ENCODE results near the gene CCDC201. TPM values are rescaled to one million over a fixed set of nuclear protein-coding genes. Genes with fewer than 3 reads are reported as not detected.
"Not testable (repeated sequence)": the region's sequence is repeated elsewhere in the genome, so short reads cannot be mapped to it uniquely, and the experiment has no call there.

The CCDC201 gene
- total and polyA plus RNA-seq, 2 of the 8 experiments (the other 6 are each of a cell fraction or from before 2014, with no cell fraction given), result not detected

DNA sequence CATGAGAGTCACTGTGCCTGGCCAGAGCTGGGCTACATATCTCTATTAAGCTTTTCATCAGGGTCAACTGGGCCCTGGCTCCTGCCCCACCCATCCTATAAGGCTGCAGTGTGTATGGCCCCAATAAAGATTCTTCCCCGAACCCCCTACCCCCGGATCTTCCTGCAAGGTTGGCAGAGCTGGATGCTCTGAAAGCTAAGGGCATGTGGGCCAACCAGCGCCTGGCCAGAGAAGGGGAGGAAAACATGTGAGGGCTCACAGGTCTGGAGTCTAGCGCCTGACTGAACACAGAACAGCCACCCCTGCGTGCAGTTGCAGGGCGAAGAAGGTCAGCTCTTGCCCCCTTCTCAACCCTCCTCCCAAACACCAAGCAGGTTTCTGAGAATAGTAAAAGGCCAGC is 24.1 kb downstream of the CCDC201 start:
- H4K5ac ChIP-seq (ENCODE audit: insufficient read length, low read depth, low read length); H3K18ac ChIP-seq (ENCODE audit: extremely low read depth, low read length); POLR2A ChIA-PET (ENCODE audit: partially characterized antibody); H3K9me3 ChIP-seq (ENCODE audit: insufficient read depth in 2 of 2, low read depth in 1 of 2, low read length in 1 of 2); FAIRE-seq; H3K36me3 ChIP-seq (ENCODE audit: control insufficient read depth in 2 of 4, insufficient read depth in 4 of 4, low read length in 3 of 4); H2BK5ac ChIP-seq (ENCODE audit: low read depth, low read length); H3K14ac ChIP-seq (ENCODE audit: insufficient read length); H3K4ac ChIP-seq (replicated peaks; ENCODE audit: insufficient read length, low read depth, low read length); H2BK15ac ChIP-seq (ENCODE audit: low read length); H2BK20ac ChIP-seq (ENCODE audit: low read length); H3K56ac ChIP-seq (replicated peaks; ENCODE audit: insufficient read length, low read depth, low read length); H3K4me3 ChIP-seq (ENCODE audit: extremely low read depth in 1 of 4, insufficient read depth in 2 of 4, low read depth in 3 of 4, low read length in 4 of 4); H3K9ac ChIP-seq (replicated peaks in 1 of 4; ENCODE audit: extremely low read depth in 1 of 4, low read depth in 3 of 4, low read length in 3 of 4); DNase-seq (ENCODE audit: low read depth in 1 of 2, low spot score in 2 of 2); H3K4me2 ChIP-seq (ENCODE audit: insufficient read depth in 1 of 2, low read depth in 2 of 2, low read length in 2 of 2); H2AK5ac ChIP-seq (ENCODE audit: low read depth, low read length); H3K79me1 ChIP-seq (ENCODE audit: low read depth, low read length); H2BK12ac ChIP-seq (ENCODE audit: low read depth, low read length); H2BK120ac ChIP-seq (replicated peaks; ENCODE audit: low read depth, low read length); H4K8ac ChIP-seq (ENCODE audit: extremely low read depth, insufficient read depth, low read length); H3K23ac ChIP-seq (ENCODE audit: insufficient read length); H3K27ac ChIP-seq (ENCODE audit: low read depth, low read length); H3K23me2 ChIP-seq (ENCODE audit: low read depth, low read length); H4K91ac ChIP-seq (replicated peaks; ENCODE audit: insufficient read length, low read length); H3K79me2 ChIP-seq (ENCODE audit: control insufficient read depth in 1 of 2, insufficient read depth in 2 of 2, low read length in 2 of 2); H3K4me1 ChIP-seq (replicated peaks in 1 of 4; ENCODE audit: control insufficient read depth in 3 of 4, insufficient read depth in 4 of 4, low read length in 3 of 4); H3K27me3 ChIP-seq (replicated peaks in 1 of 4; ENCODE audit: control insufficient read depth in 3 of 4, extremely low read depth in 1 of 4, insufficient read depth in 3 of 4, low read length in 3 of 4); H4K20me1 ChIP-seq (replicated peaks in 1 of 2; ENCODE audit: control insufficient read depth in 1 of 2, insufficient read depth in 2 of 2, low read length in 2 of 2); CTCF ChIA-PET (ENCODE audit: partially characterized antibody); H2AFZ ChIP-seq (ENCODE audit: low read length): not testable (repeated sequence)
- WGBS, 2 experiments (ENCODE audit: extremely low coverage in 1 of 2, insufficient coverage in 1 of 2, insufficient read length in 1 of 2, insufficient replicate concordance in 2 of 2, low coverage in 1 of 2, low lambda C conversion rate in 2 of 2, missing lambda C conversion rate in 1 of 2), result 94% methylated on average over 6 of the region's 6 CpGs; no CpG with 5 or more reads in 1 of the 2 experiments

DNA sequence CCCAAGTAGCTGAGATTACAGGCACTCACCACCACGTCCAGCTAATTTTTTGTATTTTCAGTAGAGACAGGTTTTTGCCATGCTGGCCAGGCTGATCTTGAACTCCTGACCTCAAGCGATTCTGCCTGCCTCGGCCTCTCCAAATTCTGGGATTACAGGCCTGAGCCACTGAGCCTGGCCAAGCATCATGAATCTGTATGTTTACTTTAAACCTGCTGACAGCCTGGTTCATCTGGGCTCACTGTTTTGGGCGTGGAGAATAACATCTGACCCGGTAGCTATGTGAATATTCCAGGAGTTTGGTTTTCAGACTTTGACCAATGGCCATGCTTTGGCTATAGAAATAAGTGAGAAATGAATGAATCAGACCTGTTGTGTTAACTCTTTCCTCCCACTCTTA is 26.3 kb downstream of the CCDC201 start:
- H3K36me3 ChIP-seq (ENCODE audit: control insufficient read depth in 2 of 4, insufficient read depth in 4 of 4, low read length in 3 of 4); CTCF ChIA-PET (ENCODE audit: partially characterized antibody); H3K4me2 ChIP-seq (ENCODE audit: insufficient read depth in 1 of 2, low read depth in 2 of 2, low read length in 2 of 2); DNase-seq (ENCODE audit: low read depth in 1 of 2, low spot score in 2 of 2); H3K9ac ChIP-seq (replicated peaks in 1 of 4; ENCODE audit: extremely low read depth in 1 of 4, low read depth in 3 of 4, low read length in 3 of 4); H2BK20ac ChIP-seq (ENCODE audit: low read length); FAIRE-seq; H3K56ac ChIP-seq (replicated peaks; ENCODE audit: insufficient read length, low read depth, low read length); H3K4ac ChIP-seq (replicated peaks; ENCODE audit: insufficient read length, low read depth, low read length); H4K5ac ChIP-seq (ENCODE audit: insufficient read length, low read depth, low read length); H4K91ac ChIP-seq (replicated peaks; ENCODE audit: insufficient read length, low read length); H2BK15ac ChIP-seq (ENCODE audit: low read length); H3K18ac ChIP-seq (ENCODE audit: extremely low read depth, low read length); H4K20me1 ChIP-seq (replicated peaks in 1 of 2; ENCODE audit: control insufficient read depth in 1 of 2, insufficient read depth in 2 of 2, low read length in 2 of 2); H2BK5ac ChIP-seq (ENCODE audit: low read depth, low read length); H2BK12ac ChIP-seq (ENCODE audit: low read depth, low read length); H3K9me3 ChIP-seq (ENCODE audit: insufficient read depth in 2 of 2, low read depth in 1 of 2, low read length in 1 of 2); H3K27ac ChIP-seq (ENCODE audit: low read depth, low read length); H3K79me1 ChIP-seq (ENCODE audit: low read depth, low read length); H3K4me1 ChIP-seq (replicated peaks in 1 of 4; ENCODE audit: control insufficient read depth in 3 of 4, insufficient read depth in 4 of 4, low read length in 3 of 4); H3K23ac ChIP-seq (ENCODE audit: insufficient read length); H2AK5ac ChIP-seq (ENCODE audit: low read depth, low read length); H4K8ac ChIP-seq (ENCODE audit: extremely low read depth, insufficient read depth, low read length); H3K4me3 ChIP-seq (ENCODE audit: extremely low read depth in 1 of 4, insufficient read depth in 2 of 4, low read depth in 3 of 4, low read length in 4 of 4); H3K14ac ChIP-seq (ENCODE audit: insufficient read length); H3K27me3 ChIP-seq (replicated peaks in 1 of 4; ENCODE audit: control insufficient read depth in 3 of 4, extremely low read depth in 1 of 4, insufficient read depth in 3 of 4, low read length in 3 of 4); H3K79me2 ChIP-seq (ENCODE audit: control insufficient read depth in 1 of 2, insufficient read depth in 2 of 2, low read length in 2 of 2); H2AFZ ChIP-seq (ENCODE audit: low read length); H2BK120ac ChIP-seq (replicated peaks; ENCODE audit: low read depth, low read length); H3K23me2 ChIP-seq (ENCODE audit: low read depth, low read length); POLR2A ChIA-PET (ENCODE audit: partially characterized antibody): not testable (repeated sequence)
- WGBS, 2 experiments (ENCODE audit: extremely low coverage in 1 of 2, insufficient coverage in 1 of 2, insufficient read length in 1 of 2, insufficient replicate concordance in 2 of 2, low coverage in 1 of 2, low lambda C conversion rate in 2 of 2, missing lambda C conversion rate in 1 of 2), result 93% methylated on average over 5 of the region's 5 CpGs; no CpG with 5 or more reads in 1 of the 2 experiments

All from H1 (cell line).